Stimulated activated naive CD8-positive, alpha-beta T cell treated with anti-CD3 and anti-CD28 coated beads, Interleukin-15, amount 100 ng/mL, for 72 hours (primary cell): Measurements from ENCODE around the gene SBK2.
"Not testable (repeated sequence)": the region's sequence is repeated elsewhere in the genome, so short reads cannot be mapped to it uniquely, and the experiment has no call there.

ENCODE experiments used
- ATAC-seq: fragments of 150-1000 bp; cut with Tn5 transposase; 2 replicates; pipeline ENCODE4 v1.10.0; 2021; ENCODE audit warnings: mild to moderate bottlenecking, moderate library complexity
- DNase-seq, 2 donors: peaks; one replicate each; pipeline ENCODE4 v3.0.0; 2021 to 2022
- H3K27ac Mint-ChIP-seq, 2 donors: one replicate each; pipeline ENCODE4 v1.8.0; 2022; ENCODE audit warnings: mild to moderate bottlenecking in 2 of 2, mixed read lengths in 2 of 2, moderate library complexity in 2 of 2
- H3K27me3 Mint-ChIP-seq: one replicate; pipeline ENCODE4 v1.8.0; 2022; ENCODE audit warnings: mixed read lengths
- H3K4me1 Mint-ChIP-seq: one replicate; pipeline ENCODE4 v1.8.0; 2022; ENCODE audit warnings: mild to moderate bottlenecking, mixed read lengths
- H3K4me3 Mint-ChIP-seq, 2 donors: one replicate each; pipeline ENCODE4 v1.8.0; 2022; ENCODE audit warnings: mild to moderate bottlenecking in 2 of 2, mixed read lengths in 2 of 2, moderate library complexity in 1 of 2
- H3K9me3 Mint-ChIP-seq, 2 donors: one replicate each; pipeline ENCODE4 v1.8.0; 2022; ENCODE audit warnings: mixed read lengths in 2 of 2

SBK2 gene

DNA sequence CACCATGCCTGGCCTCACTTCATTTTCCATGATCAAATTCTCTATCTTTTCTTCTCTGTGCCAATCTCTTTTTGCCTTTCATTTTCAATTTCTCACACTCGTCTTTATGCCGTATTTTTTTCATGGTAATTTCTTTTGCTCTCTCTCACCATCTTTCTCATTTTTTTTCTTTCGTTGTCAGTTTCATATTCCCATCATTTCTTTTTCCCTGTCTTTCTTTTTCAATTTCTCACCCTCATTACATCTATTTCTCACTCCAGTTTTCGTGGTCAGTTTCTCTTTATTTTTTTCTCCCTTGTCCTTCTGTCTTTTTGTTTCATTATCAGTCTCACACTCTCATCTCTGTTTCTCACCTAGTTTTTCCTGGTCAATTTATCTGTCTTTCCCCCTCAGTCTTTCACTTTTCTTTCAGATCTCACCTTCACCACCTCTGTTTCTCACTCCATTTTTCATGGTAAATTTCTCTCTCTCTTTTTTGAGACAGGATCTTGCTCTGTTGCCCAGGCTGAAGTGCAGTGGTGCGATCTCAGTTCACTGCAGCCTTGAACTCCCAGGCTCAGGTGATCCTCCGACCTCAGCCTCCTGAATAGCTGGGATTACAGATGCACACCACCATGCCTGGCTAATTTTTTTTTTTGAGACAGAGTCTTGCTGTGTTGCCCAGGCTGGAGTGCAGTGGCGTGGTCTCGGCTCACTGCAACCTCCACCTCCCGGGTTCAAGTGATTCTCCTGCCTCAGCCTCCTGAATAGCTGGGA lies 34.6 kb downstream of the SBK2 start:
- Mint-ChIP-seq H3K4me3 (peak overlapping the region; percentile 0 to 3), H3K27me3 (no peaks in the 10 kb centered on the region), H3K9me3 (peaks cover 7 to 8% of the 10 kb centered on the region in 2 donors), H3K4me1 (peaks cover 27% of the 10 kb centered on the region), H3K27ac (no peak overlapping the region)
- DNase-seq, result no peak
- ATAC-seq, result no peak

DNA sequence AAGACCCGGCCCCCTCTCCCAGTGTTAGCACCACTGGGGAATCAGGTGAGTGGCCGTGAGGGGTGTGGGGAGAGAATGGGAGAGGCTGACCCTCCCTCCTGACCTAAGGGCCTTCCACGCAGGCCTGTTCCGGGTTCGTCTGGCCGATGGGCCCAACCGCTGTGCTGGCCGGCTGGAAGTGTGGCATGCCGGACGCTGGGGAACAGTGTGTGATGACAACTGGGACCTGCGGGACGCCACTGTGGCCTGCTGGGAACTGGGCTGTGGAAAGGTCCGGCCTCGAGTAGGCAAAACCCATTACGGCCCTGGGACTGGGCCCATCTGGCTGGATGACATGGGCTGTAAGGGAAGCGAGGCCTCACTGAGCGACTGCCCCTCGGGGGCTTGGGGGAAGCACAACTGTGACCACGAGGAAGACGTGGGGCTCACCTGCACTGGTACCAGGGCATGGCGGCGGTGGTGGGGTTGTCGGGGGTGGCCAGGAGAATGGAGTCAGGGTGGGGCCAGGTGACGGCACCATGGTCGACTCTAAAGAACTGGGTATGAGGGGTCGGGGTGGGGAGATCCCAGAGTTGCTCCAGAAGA lies 36.5 kb downstream of the SBK2 start:
- DNase-seq (no peak), ATAC-seq (no peak)
- H3K4me1 Mint-ChIP-seq, result peaks cover 27% of the 10 kb centered on the region
- H3K27me3 Mint-ChIP-seq, result no peaks in the 10 kb centered on the region
- peaks cover 7 to 8% of the 10 kb centered on the region in 2 donors for H3K9me3 Mint-ChIP-seq
- no peak overlapping the region for H3K27ac Mint-ChIP-seq
- no peak overlapping the region for H3K4me3 Mint-ChIP-seq

DNA sequence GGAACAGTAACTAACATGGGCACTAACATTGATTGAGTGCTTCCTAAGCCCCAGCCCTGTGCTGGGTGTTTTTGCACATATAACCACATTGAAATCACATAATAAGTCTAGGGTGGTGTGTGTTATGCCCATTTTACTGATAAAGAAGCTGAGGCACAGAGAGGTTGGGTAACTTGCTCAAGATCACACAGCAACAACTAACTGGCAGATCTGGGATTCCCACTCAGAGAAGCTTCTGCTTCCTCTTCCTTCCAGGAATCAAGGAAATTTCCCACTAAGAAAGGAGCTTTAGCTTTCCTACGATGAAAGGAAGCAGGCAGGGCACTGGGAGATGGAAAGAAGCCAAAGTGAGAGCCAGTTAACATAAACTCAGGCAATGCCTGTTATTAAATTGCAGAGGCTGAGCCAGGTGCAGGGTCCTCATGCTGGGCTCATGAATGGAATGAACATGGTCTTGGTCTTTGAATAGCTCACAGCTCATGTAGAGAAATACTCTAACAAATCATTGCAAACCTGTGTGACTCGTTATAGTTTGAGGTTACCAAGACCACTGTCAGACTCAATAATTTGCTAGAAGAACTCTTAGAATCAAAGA lies 38.6 kb downstream of the SBK2 start:
- ATAC-seq (no peak), DNase-seq (no peak)
- Mint-ChIP-seq H3K4me3 (no peak overlapping the region), H3K27me3 (peaks cover under 1% of the 10 kb centered on the region), H3K9me3 (peaks cover 3 to 5% of the 10 kb centered on the region in 2 donors), H3K4me1 (peaks cover 28% of the 10 kb centered on the region), H3K27ac (no peak overlapping the region)

DNA sequence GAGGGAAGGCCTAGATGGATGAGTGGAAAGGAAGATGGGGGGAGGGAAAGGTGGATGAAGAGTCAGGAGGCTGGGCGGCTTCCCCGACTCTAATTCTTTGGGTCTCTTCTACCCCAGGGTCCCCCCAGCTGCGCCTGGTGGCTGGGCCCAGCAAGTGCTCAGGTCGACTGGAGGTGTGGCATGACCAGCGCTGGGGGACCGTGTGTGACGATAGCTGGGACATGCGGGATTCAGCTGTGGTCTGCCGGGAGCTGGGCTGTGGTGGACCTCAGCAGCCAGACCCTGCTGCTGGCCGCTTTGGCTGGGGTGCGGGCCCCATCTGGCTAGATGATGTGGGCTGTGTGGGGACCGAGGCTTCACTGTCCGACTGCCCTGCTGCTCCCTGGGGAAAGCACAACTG lies 39.2 kb downstream of the SBK2 start:
- ATAC-seq (no peak), DNase-seq (no peak)
- Mint-ChIP-seq H3K4me3 (no peak overlapping the region), H3K27ac (peak overlapping the region in 1 of 2 donors; percentile 36), H3K27me3 (peaks cover 7% of the 10 kb centered on the region), H3K4me1 (peaks cover 24% of the 10 kb centered on the region), H3K9me3 (no peaks in the 10 kb centered on the region)

DNA sequence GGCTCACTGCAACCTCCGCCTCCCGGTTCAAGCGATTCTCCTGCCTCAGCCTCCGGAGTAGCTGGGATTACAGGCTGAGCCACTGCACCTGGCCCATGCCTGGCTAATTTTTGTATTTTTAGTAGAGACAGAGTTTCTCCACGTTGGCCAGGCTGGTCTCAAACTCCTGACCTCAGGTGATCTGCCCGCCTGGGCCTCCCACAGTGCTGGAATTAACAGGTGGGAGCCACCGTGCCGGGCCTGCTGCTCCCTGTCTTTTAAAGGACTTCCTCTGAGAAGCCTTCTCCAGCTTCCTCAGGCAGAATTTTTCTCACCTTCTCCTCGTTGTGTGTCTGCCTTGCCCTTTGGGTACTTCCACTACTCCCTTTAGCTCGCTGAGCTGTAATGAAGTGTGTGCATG lies 40.1 kb downstream of the SBK2 start:
- not testable (repeated sequence) for DNase-seq, H3K4me3 Mint-ChIP-seq, ATAC-seq, H3K27ac Mint-ChIP-seq, H3K9me3 Mint-ChIP-seq
- Mint-ChIP-seq H3K4me1 (peaks cover 14% of the 10 kb centered on the region), H3K27me3 (peaks cover 16% of the 10 kb centered on the region)

DNA sequence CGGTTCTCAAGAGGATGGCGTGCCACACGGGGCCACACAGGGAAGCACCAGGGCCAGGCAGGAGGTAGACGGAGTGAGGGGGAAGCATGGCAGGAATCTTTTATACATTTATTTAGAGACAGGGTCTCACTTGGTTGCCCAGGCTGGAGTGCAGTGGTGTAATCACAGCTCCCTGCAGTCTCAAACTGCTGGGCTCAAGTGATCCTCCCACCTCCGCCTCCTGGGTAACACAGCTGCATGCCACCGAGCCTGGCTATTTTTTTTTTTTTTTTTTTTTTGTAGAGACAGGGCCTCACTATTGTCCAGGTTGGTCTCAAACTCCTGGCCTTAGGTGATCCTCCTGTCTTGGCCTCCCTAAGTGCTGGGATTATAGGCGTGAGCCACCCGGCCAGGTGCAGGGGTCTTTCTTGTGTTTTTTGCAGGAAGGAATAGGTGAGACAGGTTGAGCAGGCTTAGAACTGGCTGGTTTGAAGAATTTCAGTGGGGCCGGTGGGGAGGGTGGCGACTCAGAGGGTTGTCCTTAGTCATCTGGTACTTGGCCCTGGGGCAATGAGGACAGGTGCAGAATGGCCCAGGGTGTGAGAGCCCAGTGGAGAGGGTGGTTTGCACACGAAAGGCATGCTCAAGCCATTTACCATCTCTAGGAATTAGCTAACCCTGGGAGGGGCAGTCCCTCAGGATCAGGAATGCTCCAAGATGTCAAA lies 41.1 kb downstream of the SBK2 start:
- no peak for DNase-seq

DNA sequence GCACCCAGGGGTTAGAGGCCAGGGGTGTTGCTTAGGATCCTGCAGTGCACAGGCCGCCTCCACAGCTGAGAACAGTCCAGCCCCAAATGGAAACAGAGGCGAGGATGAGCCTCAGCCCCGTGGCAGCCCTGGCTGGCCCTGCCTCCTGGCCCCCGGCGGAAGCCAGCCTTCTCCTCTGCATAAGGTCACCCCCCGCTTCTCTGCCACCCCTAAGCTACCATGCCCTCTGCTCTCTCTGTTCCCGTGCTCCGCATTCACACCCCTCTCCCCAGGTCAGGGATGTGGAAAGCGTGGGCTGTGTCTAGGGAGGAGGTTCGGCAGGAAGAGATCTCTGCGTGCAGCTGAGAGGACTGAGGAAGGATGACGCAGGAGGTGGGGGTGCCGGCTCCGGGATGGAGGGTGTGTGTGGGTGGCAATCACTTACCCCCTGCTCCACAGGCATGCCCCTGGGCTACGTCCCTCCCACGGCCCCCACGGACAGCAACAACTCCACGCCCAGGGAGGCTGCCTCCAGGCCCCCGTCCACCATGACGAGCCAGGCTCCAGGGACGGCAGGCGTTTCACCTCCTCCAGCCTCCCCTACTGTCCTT lies 42.7 kb downstream of the SBK2 start:
- H3K4me3 Mint-ChIP-seq, result peak overlapping the region; percentile 69 to 80
- peak; percentile 39 for ATAC-seq
- H3K27me3 Mint-ChIP-seq, result peaks cover 22% of the 10 kb centered on the region
- peaks cover 10% of the 10 kb centered on the region for H3K4me1 Mint-ChIP-seq
- no peak for DNase-seq
- no peaks in the 10 kb centered on the region for H3K9me3 Mint-ChIP-seq
- H3K27ac Mint-ChIP-seq, result peak overlapping the region in 1 of 2 donors; percentile 84

More for the DNA sequence above, 41.1 kb downstream of the SBK2 start:
- no peak overlapping the region for H3K27ac Mint-ChIP-seq
- H3K4me1 Mint-ChIP-seq, result peaks cover 10% of the 10 kb centered on the region
- H3K9me3 Mint-ChIP-seq, result no peaks in the 10 kb centered on the region
- peaks cover 22% of the 10 kb centered on the region for H3K27me3 Mint-ChIP-seq
- no peak for ATAC-seq
- H3K4me3 Mint-ChIP-seq, result no peak overlapping the region

DNA sequence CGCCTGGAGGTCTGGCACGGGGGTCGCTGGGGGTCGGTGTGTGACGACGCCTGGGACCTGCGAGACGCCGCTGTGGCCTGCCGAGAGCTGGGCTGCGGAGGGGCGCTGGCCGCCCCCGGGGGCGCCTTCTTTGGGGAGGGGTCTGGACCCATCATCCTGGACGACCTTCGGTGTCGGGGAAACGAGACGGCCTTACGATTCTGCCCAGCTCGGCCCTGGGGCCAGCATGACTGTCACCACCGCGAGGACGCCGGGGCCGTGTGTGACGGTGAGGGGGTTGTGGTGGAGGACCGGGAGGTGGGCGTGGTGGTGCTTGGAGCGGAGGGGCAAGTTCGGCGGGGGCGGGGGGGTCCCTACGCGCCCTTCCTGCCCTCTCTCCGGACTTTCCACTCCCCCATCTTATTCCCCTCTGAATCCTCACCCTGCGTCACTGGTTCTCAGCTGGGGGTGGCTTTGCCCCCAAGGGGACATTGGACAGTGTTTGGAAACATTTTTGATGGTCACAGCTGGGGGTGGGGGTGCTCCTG lies 43.2 kb downstream of the SBK2 start:
- no peak for ATAC-seq
- H3K4me3 Mint-ChIP-seq, result peak overlapping the region in 1 of 2 donors; percentile 69
- H3K27ac Mint-ChIP-seq, result peak overlapping the region in 1 of 2 donors; percentile 19

DNA sequence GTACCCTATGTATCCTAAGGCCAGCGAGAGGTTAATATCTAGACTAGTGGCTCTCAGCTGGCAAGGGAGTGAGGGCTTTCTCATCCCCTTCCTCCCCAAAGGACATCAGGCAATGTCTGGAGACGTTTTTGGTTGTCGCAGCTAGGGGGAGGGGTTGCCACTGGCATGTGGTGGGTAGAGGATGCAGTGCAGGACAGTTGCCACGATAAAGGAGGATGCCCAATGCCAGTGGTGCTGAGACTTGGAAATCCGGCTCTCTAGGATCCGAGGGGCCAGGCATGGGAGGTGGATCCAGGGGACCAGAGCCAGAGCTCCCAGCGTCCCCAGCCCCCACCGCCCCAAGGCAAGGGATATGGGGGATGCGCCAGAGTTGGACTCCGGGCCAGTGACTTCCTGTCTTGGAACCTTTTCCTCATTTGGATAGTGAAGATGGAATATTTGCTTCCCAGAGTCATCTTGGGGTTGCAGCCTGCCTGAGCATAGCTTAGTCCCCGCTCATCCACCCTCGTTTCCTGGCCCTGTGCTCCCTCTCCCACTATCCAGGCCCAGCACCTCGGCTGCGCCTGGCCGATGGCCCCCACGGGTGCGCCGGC lies 43.8 kb downstream of the SBK2 start:
- H3K4me1 Mint-ChIP-seq, result peaks cover 15% of the 10 kb centered on the region
- H3K27me3 Mint-ChIP-seq, result peaks cover 22% of the 10 kb centered on the region
- ATAC-seq (no peak), DNase-seq (no peak)
- H3K4me3 Mint-ChIP-seq, result peak overlapping the region in 1 of 2 donors; percentile 8
- H3K9me3 Mint-ChIP-seq, result no peaks in the 10 kb centered on the region
- H3K27ac Mint-ChIP-seq, result peak overlapping the region in 1 of 2 donors; percentile 67

More for the DNA sequence above, 43.2 kb downstream of the SBK2 start:
- no peaks in the 10 kb centered on the region for H3K9me3 Mint-ChIP-seq
- H3K4me1 Mint-ChIP-seq, result peaks cover 10% of the 10 kb centered on the region
- DNase-seq, result no peak
- H3K27me3 Mint-ChIP-seq, result peaks cover 22% of the 10 kb centered on the region

DNA sequence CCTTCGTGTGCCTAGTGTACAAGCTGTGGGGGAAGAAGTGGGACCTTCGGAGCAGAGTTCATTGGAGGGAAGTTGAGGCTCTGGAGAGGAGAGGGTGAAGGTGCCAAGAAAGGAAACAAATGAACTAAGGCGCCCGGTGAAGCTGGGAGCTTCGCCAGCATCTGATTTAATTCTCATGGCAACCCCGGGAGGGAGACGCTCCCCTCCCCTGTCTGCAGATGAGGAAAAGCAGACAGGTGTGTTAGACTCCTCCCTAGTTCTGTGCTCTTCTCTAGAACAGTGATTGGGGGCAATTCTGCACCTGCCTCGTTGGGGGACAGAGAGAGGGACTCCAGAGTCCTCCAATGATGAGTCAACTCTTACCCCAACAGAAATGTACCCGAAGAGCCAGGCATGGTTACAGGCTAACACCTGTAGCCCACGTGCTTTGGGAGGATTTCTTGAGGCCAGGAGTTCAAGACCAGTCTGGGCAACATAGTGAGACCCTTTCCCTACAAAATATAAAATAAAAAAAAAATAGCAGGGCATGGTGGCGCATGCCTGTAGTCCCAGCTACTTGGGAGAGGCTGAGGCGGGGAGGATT lies 44.5 kb downstream of the SBK2 start:
- Mint-ChIP-seq H3K27me3 (peaks cover 22% of the 10 kb centered on the region), H3K4me1 (peaks cover 22% of the 10 kb centered on the region), H3K27ac (no peak overlapping the region), H3K4me3 (no peak overlapping the region), H3K9me3 (no peaks in the 10 kb centered on the region)
- no peak for DNase-seq
- ATAC-seq, result no peak

DNA sequence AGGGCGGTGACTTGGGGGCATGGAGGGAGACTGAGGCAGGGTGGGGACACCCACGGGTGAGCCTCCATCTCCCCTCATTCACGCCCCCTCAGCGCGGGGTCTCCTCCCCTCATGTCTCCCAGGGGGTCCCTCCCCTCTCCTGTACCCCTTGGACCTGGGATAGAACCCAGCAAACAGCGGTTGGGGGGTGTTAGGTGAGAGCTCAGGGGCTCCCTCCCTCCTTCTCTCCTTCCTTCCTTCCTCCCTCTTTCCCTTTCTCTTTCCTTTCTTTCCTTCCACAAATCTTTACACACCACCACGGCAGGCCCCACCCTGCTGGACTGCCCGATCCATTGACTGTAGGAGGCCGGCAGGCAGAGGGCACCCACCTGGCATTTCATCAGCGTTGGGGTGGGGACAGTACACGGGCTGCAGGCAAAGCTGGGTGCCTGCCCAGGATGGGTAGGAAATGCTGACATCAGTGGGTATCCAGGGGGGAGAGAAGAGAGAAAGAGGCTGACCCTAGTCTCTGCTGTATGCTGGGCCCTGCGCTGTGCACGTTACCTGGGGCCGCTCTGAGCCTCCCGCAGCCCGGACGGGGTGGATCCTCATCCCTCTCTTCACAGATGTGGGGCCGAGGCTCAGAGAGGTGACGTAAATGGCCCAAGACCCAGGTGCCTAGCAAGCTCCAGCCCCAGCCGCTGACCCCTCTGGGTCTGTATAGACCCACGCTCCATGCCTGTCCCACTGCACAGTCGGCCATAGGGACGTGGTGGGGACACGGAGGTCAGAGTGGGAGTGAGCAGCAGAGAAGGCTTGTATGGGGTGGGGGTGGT lies 45.2 kb downstream of the SBK2 start:
- DNase-seq, result no peak
- ATAC-seq, result no peak
- peaks cover 29% of the 10 kb centered on the region for H3K4me1 Mint-ChIP-seq
- H3K27ac Mint-ChIP-seq, result no peak overlapping the region
- no peaks in the 10 kb centered on the region for H3K9me3 Mint-ChIP-seq
- peaks cover 22% of the 10 kb centered on the region for H3K27me3 Mint-ChIP-seq
- no peak overlapping the region for H3K4me3 Mint-ChIP-seq

DNA sequence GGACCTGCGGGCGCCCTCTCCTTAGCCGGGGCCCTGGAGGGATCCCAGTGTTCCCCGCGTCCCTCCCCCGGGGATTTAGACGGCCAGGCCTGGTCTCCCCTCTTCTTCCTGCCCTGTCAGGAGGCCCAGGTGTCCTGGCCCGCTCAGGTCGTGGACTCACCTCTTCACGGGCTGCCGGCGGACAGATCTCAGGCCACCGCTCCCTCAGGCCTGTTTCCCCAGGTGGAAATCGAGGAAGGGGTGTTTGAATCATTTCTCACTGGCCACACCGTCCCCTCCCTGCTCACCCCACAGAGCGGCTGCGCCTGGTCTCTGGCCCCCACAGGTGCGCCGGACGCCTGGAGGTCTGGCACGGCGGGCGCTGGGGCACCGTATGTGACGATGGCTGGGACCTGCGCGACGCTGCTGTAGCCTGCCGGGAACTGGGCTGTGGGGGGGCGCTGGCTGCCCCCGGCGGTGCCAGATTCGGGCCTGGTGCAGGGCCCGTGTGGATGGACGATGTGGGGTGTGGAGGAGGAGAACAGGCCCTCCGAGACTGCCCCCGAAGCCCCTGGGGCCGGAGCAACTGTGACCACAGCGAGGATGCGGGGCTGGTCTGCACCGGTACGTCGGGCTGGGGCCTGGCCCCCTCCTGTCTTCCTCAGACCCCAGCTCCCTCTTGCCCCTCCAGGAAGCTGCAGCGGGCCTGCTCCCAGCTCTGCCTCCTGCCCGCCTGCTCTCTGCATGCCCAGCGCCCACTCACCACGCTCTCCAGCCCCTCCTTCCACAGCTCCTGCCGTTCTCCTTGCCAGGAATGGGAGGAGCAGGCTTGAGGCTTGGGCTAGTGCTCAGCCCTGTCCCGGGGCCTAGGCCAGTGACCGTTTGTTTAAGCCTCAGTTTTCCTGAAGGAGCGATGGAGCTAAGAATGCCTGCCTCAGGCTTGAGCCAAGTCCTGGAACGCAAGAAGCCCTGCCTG lies 46.2 kb downstream of the SBK2 start:
- Mint-ChIP-seq H3K4me3 (no peak overlapping the region), H3K9me3 (no peaks in the 10 kb centered on the region), H3K27ac (peak overlapping the region in 1 of 2 donors; percentile 12), H3K4me1 (peaks cover 37% of the 10 kb centered on the region), H3K27me3 (peaks cover 22% of the 10 kb centered on the region)
- ATAC-seq, result no peak
- no peak for DNase-seq
